WERI-Rb-1 (cell line): ENCODE measurements around the gene ACOD1.

Experiments used
- DNase-seq: peaks from one replicate; pipeline ENCODE4 v3.0.0-alpha.2; 2020
- H3K27ac ChIP-seq: fragments of 250-450 bp; sonication (Bioruptor Pico); 2 replicates; pipeline ENCODE4 v1.5.1; 2020; ENCODE audit warnings: mild to moderate bottlenecking, moderate library complexity
- H3K27me3 ChIP-seq: fragments of 250-450 bp; sonication (Bioruptor Pico); 2 replicates; pipeline ENCODE4 v1.5.1; 2021; ENCODE audit warnings: mild to moderate bottlenecking, low read depth, moderate library complexity; ENCODE audit not compliant: insufficient read depth, severe bottlenecking
- H3K36me3 ChIP-seq: fragments of 250-450 bp; sonication (Bioruptor Pico); 2 replicates; pipeline ENCODE4 v1.5.1; 2020; ENCODE audit warnings: mild to moderate bottlenecking, moderate library complexity
- H3K4me3 ChIP-seq: 2 replicates; pipeline ENCODE4 v1.5.1; 2011; ENCODE audit warnings: low read depth, mild to moderate bottlenecking, control low read depth, low read length
- H3K9me3 ChIP-seq: fragments of 250-450 bp; sonication (Bioruptor Pico); 2 replicates; pipeline ENCODE4 v1.5.1; 2021; ENCODE audit warnings: mild to moderate bottlenecking, moderate library complexity; ENCODE audit not compliant: severe bottlenecking
- CTCF ChIP-seq: IDR thresholded peaks from 2 replicates; pipeline ENCODE4 v1.5.1; 2011; ENCODE audit warnings: low read depth, mild to moderate bottlenecking, control low read depth, inconsistent platforms, low read length

The ACOD1 gene

GRCh38 chr13:76967031-76967430, 18.7 kb downstream of the ACOD1 start:
- Histone ChIP-seq H3K27me3 (no peaks in the 10 kb centered on the region), H3K4me3 (no peak overlapping the region), H3K27ac (no peak overlapping the region), H3K36me3 (no peaks in the 10 kb centered on the region), H3K9me3 (no peaks in the 10 kb centered on the region)
- TF ChIP-seq CTCF: no peak
- DNase-seq: no peak

GRCh38 chr13:76968041-76968440, 19.7 kb downstream of the ACOD1 start:
- peak overlapping the region; percentile 71 for H3K27ac ChIP-seq
- no peaks in the 10 kb centered on the region for H3K9me3 ChIP-seq
- no peak overlapping the region for H3K4me3 ChIP-seq
- peak; percentile 82 for DNase-seq
- TF ChIP-seq CTCF: no peak
- H3K27me3 ChIP-seq: no peaks in the 10 kb centered on the region
- no peaks in the 10 kb centered on the region for H3K36me3 ChIP-seq

GRCh38 chr13:76969488-76970365, 21.4 kb downstream of the ACOD1 start:
- DNase-seq: no peak
- Histone ChIP-seq H3K27me3 (no peaks in the 10 kb centered on the region), H3K4me3 (no peak overlapping the region), H3K27ac (no peak overlapping the region), H3K36me3 (no peaks in the 10 kb centered on the region), H3K9me3 (no peaks in the 10 kb centered on the region)
- TF ChIP-seq CTCF: no peak

GRCh38 chr13:76971215-76971614, 22.9 kb downstream of the ACOD1 start:
- no peak for TF ChIP-seq CTCF
- no peaks in the 10 kb centered on the region for H3K27me3 ChIP-seq
- H3K9me3 ChIP-seq: no peaks in the 10 kb centered on the region
- H3K4me3 ChIP-seq: no peak overlapping the region
- no peak overlapping the region for H3K27ac ChIP-seq
- no peaks in the 10 kb centered on the region for H3K36me3 ChIP-seq
- no peak for DNase-seq

- Histone ChIP-seq H3K36me3 (no peaks in the 10 kb centered on the region), H3K27me3 (no peaks in the 10 kb centered on the region), H3K9me3 (no peaks in the 10 kb centered on the region), H3K27ac (no peak overlapping the region), H3K4me3 (no peak overlapping the region)
- TF ChIP-seq CTCF: no peak
- DNase-seq: no peak
These were observed 23.8 kb downstream of the ACOD1 start for GRCh38 chr13:76971851-76972829.
